Central memory CD4-positive, alpha-beta T cell (primary cell): ENCODE data around the gene EDIL3.

Source experiments
- DNase-seq: peaks from one replicate; pipeline ENCODE4 v3.0.0; 2022
- total RNA-seq, 3 experiments: gene quantifications; one replicate each; lab custom pipeline; 2026; lab: John Stamatoyannopoulos, UW

EDIL3 gene, protein sequence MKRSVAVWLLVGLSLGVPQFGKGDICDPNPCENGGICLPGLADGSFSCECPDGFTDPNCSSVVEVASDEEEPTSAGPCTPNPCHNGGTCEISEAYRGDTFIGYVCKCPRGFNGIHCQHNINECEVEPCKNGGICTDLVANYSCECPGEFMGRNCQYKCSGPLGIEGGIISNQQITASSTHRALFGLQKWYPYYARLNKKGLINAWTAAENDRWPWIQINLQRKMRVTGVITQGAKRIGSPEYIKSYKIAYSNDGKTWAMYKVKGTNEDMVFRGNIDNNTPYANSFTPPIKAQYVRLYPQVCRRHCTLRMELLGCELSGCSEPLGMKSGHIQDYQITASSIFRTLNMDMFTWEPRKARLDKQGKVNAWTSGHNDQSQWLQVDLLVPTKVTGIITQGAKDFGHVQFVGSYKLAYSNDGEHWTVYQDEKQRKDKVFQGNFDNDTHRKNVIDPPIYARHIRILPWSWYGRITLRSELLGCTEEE
- 0 reads per million in 3 experiments for total RNA-seq

DNA sequence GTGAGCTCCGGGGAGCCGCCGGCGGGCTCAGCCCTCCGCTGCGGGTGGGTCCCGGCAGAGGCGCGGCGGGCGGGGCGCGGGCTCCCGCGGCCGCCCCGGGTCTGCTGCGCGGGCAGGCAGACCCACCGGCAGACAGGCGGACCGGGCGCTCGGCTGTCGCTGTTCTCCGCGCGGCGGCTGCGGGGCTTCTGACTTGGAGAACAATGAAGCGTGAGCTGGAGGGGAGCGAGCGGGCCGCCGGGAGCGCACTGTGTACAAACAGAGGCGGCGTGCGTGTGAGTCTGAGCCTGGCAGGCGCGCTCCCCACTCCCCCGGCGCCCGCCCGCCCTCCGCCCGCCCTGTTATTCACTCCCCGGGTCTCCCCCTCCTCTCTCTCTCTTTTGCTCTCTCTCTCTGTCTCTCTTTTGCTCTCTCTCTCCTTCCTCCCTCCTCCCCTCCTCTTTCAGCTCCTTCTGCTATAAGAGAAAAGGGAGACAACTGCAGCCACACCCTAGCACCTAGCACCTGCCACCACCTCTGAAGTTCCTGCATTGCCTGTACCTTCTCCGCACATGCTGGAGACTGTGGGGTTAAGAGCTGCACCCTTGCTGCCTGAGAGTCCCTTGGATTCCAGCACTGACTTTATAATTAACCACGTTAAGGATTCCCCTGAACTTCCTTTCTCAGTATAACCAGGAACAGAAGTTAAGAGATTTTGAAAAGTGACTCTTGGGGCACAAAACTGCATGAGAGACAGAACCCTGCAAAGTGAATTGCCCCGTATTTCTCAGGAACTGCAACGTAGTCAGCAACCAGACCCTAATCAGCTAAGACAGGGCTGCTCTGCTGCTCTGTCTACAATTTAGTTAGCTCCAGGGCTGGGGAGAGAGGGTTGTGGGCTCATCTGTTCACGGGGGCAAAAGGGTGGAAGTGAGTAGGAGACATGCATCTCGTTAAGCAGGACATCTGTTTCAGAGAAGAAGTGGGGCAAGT is at the start of gene EDIL3:
Gene EDIL3 (minus strand): TSS at position 277 of the 972 bp plus-strand sequence. CDS start 506 bp downstream, outside the sequence.
- no peak for DNase-seq

DNA sequence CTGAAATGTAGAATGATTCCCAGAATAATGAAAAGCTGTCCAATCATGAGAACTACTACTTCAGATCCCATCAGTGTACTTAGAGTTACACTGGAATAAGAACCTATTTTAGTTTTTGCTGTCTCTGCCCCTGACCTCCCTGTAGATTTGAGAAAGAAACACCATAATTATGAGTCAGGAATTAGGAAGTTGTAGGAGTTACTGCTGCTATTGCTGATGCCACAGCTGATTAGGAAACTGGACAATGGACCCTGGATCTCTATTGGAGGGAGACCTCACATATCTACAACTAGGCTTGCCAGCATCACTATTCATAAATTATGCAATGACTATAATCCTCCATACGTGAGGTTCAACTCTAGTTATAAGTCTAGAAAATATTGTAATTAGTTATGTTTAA is 48.8 kb upstream of the EDIL3 start:
- no peak for DNase-seq

DNA sequence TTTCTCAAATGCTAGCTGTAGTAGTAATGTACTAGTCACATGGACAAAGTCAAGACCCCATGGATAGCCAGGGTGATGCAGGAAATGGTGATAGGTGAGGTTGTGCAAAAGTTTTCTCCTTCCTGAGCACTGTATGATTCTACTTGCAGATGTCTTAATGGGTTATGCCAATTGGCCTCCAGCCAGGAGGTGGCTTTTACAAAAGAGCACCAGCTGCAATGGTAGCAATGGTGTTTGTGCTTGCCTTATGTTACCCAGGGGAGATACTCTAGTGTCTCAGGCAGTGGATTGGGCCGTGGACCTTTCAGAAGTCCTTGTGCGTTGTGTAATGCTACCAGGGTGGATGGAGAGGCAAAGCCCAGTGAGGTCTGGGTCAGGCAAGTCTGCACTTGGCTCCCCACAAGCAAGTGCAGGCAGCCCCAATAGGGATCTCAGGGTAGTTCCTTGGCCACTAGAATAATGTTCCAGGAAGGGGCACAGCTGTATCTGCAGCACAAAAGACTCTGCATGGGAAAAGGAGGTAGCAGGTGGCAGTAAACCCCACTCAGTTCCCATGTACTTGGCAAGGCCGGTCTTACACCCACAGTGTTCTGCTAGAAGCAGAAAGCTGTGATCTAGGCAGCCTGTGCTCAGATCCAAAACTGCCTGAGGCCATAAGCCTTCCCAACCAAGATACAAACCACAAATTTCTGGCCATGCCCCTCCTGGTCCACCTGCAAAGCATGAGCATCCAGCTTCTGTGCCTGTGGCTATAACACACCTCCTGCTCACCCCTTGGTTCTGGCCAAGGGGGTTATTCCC is 46.4 kb upstream of the EDIL3 start:
- DNase-seq, result no peak

DNA sequence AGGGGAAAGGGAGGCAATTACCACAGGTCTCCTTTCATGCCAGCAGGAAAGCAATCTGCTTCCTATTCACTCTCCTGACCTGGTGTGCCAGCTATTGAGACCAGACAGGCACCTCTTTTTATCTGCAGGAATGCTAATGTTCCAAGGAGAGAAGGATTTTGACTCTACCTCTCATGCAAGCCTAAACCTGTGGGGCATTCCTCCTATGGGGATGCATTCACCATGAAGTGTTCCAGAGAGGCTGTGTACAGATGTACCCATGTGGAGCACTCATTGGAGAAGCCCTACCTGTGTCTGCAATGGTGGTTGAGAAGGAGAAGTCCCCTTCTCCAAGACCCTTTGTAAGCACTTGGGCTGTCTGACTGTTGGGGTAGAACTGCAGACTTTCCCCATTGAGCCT is 45.4 kb upstream of the EDIL3 start:
- DNase-seq, result no peak

DNA sequence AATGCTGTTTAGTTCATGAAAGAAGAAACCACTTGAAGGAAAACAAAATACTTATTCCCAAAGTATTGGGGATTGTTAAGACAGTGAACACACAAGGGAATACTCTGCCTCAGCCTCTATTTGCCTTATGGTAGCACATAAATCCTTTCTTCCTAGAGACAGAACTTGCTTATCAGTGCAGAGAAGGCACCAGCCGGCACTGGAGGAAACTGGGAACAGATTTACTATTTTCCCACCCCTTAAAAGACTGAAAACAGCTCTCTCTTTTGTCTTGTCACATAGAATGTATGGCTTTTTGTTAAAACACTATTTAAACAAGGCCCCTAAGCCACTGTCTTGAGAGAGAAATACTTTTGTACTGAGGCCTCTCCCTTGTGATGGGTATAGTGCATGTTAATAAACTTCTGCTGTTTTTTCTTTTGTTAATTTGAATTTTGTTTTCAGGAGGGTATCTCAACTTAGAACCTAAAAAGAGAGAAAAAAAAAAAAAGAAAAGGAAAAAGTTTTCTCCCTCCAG is 40.7 kb upstream of the EDIL3 start:
- no peak for DNase-seq

DNA sequence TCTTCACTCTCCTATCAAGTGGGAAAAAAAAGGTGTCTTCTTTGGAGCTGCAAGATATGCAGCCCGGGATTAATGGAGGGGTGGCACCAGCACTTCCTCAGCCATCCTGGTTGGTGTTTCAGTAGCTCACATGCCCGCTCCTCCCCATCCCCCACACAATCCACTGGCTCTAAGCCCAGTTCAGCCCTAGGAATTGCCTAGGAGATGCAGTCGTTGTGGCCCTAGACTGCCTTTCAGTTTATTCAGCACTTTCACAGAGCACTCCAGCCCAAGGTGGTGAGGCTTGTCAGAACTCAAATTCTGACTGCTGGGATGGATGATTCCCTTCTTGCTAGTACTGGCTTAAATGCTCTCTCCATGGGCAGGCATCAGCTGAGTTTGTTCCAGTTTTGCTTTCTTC is 35.1 kb upstream of the EDIL3 start:
- DNase-seq, result no peak

DNA sequence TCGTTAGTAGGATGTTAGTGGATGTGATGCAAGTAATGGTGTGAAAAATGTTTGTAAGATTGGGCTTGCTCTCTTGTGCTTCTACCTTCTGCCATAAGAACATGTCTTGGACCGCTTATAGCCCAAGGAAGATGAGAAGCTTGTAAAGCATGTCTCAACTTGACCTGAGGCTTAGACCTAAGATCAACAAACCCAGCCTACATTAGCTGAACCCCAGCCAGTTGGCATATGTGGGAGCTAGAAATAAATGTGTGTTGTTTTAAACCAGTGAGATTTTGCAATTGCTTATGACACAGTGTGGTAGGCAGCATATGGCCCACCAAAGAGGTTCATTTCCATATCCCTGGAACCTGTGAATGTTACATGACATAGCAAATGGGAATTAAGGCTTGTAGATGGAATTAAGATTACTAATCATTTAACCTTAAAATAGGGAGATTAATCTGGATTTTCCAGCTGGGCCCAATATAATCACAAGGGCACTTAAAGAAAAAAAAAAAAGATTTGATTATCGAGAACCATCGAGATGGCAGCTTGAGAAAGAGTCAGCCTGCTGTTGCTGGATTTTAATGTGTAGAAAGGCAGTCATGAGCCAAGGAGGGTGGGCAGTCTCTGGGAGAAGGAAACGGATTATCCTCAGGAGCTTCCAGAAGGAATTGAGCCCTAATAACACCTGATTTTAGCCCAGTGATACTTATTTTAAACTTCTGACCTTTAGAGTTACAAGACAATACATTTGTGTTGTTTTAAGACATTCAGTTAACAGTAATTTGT is 27.3 kb upstream of the EDIL3 start:
- no peak for DNase-seq

DNA sequence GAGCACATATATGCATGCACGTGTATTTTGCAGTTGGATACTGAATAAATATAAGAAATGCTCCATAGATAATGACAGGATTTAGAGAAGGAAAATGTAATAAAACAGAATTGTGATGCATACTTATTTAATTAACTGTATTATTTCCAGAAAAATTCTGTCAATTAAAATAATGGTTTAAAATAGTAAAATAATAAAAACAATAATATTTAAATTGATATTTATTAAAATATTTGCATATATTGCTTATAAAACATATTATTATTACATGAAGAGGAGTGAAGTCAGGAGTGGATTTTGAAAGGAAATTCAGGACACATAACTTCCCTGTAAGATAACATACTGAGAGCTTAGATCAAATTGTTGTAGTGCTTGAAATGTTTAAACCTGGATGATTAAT is 21.4 kb upstream of the EDIL3 start:
- no peak for DNase-seq

DNA sequence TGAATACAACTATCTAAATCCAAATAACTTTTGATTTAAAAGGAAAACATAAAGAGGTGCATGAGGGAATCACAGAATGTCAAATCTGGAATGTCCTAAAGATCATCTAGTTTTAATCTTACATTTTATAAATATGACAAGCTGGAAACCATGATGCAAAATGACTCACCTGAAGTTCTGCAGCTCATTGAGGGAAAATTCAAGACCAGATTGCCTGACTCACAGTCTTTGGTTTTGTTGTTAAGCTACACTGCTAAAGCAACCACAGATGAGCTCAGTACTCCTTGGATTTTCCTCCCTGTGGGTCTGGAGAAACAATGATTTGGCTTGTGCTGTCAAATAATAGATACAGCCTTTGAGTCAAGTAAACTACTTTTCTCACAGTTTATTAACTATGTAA is 19.1 kb upstream of the EDIL3 start:
- no peak for DNase-seq

DNA sequence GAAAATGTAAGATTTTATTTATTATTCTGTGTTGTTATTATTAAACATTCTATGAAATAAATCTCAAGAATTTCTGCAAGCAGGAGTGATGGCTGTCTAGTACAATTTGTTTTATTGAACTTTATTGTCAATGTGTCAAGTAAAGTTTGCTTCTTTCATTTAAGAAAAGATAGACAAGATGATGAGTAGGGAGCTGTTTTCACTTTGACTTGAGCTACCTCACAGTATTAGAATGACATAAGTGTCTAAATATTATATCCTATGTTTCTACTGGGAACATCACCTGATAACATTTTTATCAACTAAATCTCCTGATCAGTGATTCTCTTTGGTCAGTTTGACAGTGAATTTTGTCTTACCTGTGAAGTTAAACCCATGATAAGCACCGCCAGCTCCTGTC is 12.7 kb upstream of the EDIL3 start:
- no peak for DNase-seq

DNA sequence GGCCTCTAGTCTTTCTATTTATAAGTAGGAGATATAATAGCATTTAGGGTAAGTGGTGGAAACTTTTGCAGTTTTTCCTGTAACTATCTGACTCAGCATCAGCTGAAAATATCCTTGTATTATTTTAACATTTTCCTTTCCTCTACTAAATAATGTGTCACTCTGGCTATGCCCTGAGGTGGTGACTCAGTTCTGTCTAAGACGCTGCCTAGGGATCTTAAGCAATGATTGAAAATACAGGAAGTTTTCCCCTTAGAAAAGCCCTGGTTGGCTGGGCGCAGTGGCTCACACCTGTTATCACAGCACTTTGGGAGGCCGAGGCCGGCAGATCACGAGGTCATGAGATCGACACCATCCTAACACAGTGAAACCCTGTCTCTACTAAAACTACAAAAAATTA is 9.3 kb upstream of the EDIL3 start:
- no peak for DNase-seq

DNA sequence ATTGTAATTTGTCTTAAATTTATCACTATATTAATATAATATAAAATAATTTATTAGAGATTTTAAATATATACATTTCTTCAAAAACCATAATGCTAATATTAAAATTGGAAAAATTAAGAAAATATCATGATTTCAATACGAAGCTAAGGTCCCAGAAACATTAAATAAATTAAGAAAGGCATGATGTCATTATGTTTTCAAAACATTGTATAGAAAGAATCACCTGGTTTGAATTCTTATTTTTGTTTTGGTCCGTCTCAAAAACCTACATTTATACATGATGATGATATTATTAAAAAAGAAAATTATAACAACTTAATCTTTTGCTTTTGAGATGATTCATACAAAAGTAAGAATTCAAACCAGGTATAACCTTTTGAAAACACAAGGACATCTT is 8.2 kb upstream of the EDIL3 start:
- DNase-seq, result no peak

DNA sequence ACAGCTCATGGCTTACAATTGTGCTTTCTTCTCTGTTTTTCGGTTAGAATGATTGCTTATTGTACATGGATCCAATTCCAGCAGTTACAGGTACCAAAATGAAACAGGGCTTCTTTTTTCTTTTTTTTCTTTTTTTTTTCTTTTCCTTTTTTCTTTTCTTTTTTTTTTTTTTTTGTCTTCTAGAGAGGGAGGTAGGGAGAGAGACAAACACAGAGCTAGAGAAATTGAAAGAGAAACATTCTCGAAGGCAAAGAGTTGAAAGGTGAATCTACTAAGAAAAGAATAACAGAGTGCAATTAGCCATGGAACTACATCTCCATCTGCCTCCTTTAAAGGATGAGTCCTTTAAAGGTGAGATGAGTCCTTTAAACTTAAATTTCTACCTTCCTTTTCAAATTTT is 1.0 kb upstream of the EDIL3 start:
- no peak for DNase-seq

DNA sequence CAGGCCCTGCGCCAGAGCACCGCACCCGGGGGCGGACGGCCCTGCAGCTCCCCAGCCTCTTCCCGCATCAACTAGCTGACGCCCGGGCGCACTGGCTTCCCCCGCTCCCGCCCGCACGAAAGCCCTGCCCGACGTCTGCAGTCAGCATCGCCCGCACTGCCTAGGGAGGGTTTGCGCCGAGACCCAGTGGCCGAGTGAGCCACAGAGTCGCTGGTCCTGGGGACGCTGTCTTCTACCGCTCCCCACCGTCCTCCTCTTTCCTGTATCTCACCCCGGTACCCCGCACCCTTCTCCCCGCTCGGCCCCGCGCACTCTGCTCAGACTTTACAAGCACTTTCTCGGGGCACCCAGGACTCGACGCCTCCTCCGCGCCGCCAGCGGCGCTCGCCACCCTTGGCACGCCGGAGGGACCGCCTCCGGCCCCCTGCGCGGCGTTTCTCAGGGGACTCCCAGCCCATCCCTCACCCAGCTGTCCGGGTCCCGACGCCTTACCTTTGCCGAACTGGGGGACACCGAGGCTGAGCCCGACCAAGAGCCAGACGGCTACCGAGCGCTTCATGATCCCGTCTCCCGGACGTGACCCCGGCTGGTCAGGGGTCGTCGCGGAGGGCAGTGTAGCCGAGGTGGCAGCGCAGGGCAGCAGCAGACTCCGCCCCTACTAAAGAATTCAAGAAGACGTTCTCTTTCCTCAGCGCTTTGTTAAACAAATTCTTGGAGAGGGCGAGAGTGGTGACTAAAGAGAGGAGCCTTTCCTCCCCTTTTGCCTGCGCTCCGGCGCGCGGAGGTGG is 670 bp downstream of the EDIL3 start:
- DNase-seq, result no peak

DNA sequence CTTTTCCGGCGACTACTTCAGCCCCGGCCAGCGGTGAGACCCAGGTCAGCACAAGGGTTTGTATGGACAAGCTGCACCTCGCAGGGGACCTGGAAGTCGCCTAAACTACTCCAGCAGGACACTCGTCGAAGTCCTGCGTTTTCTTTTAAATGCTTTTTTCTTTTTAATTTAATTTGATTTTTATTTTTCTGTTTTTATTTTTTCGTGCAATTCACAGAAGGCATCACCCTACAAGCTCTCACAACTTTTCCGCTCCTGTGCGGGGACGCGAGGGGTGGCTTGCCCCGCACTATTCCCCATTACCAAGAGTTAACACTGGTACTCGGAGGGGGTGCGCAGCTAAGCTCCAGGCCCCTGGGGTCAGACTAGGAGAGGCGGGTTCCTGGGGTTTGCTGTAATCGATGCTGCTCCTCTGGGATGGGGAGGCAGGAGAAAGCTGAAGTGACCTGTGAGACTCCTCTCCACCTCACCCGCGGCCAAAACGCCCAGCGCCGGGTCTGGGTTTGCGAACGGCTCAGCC is 1.3 kb downstream of the EDIL3 start:
- DNase-seq, result no peak

DNA sequence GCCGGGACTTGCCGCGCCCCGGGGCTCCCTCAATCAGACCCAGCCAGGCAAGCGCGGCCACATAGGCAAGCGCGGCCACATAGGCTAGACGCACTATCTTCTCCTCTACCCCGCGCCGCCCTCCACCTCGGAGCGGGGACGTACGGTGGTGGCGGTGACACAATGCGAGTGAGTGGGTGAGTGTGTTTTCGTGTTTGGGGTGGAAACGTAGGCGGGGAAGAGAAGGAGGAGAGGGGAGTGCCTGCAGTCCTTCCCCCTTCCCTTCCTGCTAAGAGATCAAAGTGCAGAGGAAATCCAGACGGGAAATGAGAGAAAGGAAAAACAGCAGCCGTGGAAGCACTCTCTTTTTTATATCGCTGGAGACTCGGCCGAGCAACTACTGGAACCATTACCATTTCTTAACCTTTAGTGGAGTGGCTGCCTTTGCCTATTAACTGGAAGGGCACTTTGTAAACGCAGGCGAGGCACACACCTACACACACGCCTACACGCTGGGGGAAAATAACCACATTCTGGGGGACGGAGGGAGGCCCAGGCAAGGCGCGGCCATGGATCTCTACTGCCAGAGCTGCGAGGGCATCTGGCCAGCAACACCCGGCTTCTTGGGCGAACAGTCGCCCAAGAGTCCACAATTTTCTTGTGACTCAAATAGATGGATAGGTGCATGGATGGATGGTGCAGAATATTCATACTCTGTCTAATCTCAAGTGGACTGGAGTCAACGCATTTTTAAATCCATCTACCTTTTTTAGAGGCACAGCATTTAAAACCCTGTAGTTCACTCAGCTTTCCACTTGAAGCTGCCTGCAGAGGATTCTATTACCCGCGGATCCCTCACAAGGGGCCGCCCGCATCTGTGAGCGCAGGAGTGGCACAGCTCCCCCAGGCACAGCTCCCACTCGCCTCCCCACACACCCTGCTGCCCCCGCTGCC is 2.1 kb downstream of the EDIL3 start:
- no peak for DNase-seq

DNA sequence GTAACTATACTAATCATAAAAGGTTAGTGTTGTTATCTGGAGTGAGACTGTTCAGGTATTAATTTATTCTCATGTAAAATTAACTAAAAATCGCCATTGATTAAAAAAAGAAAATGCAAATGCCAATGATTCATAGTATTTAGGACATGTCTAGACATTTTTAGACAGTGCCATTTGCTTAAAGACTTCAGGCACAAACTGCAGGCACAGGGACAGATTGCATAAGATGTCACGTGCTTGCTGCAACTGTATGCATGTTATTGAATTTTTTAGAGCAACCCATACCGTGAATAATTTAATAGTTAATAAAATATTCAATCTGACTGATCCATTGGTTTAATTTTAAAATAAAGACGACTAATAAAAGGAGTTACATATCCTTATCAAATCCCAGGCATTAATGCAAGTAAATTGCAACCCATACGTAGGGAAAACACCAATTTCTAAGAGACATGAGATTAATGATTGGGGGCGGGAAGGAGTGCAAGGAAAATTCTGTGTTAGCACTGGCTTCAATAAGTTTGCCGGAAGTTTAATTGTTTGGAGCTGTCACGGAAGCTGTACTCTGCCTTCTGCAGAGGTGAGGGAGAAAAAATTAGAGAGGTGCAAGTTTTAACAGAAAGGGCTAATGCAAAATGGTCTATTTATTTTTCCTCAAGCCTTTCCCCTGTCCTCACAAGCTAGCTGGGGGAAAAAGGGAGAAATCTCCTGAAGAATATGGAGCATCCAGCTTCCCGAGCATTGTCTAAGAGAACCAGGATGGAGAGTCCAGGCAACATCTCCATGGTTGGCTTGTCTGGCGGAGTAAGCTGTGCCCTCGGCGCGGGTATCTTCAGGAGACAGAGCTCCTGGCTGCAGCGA is 2.9 kb downstream of the EDIL3 start:
- no peak for DNase-seq

DNA sequence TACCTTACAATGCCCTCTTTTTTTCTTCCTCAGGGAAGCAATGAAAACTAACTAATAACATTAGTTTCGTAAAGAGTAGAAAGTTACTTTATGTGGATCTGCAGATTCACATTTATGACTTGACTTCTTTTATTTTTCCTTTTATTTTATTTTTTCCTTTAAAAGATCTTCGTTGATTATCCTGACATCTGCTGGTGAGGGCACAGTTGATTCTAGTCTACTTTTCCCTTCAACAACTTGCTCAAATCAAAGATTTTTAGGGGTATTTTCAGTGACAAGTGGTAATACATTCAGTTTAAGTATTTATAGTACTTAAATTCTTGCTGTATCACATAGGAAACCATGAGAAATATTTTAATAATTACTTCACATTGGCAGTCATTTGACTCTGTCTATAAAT is 4.9 kb downstream of the EDIL3 start:
- no peak for DNase-seq
